ENCODE data around the gene GRID1.

Gene GRID1

DNA sequence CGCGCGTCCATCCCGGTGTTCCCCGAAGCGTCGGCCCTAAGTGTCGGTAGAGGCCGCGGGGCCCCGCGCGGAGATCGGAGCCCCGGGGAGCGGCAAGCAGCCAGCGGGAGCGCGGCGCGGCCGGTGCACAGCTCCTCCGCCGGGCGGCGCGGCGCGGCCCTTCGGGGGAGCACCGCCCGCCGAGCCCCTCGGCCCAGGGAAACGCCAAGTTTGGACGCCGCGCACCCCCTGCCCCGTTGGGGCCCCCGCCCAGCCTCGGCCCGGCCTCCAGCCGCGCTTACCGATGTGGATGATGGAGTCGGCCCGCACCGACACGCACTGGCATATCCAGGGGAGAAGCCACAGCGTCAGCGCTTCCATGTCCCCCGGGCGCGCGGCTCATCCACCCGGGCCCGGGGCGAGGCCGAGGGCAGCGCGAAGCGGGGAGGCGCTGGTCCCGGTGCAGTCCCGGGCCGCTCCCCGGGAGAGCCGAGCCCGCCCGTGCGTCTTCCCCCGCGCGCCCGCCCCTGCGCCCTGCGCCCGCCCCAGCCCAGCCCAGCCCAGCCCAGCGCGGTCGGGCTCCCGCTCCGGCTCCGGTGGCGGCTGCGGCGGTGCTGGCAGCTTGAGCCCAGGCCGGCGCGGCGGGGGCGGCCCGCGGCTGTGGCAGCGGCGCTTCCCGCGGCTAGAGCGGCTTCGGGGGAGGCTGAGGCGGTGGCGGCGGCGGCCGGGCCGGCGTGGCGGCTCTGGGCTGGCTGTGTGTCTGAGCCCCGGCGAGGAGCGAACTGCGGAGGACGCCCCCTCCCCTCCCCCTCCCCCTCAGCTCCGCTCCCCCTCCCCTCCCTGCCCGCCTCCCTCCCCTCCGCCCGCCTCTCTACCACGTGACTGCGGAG is at the start of gene GRID1:
Gene GRID1, minus strand, starts transcription at position 763 of the 869 bp plus-strand sequence.
- DNase-seq, result no peak

DNA sequence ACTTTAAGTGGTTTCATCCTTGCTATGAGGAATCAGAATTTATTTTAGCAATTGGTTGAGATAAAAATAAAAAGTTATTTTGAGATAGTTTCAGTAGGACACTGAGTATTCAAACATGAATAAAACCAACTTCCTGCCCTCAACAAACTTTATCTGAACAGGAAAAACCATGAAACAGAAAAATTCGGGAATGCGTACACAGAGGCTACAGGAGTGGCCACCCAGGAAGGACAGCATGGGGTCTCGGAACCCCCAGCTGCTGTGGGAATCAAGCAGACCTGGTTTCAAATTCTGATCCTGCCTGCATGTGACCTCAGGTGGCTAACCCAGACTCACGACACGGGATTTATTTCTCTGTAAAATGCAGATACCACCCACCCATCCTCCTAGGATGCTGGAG is 49.0 kb upstream of the GRID1 start:
- DNase-seq, result no peak

DNA sequence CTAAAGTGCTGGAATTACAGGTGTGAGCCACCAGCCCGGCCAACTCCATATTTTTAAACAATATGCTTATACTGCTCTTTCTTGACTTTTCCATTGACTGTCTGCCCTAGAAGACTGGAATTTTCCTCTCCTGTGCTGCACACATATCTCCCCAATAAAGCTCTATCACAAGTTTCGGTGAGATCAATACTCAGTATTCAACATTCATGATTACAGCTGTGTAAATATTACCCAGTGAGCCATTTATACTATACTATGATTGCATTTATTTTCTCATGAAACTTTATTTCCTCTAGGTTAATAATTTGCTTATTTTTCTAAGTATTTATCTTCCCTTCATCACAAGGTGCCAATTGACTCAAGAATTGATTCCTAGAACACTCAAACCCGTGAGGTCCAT is 48.5 kb upstream of the GRID1 start:
- DNase-seq, result no peak

DNA sequence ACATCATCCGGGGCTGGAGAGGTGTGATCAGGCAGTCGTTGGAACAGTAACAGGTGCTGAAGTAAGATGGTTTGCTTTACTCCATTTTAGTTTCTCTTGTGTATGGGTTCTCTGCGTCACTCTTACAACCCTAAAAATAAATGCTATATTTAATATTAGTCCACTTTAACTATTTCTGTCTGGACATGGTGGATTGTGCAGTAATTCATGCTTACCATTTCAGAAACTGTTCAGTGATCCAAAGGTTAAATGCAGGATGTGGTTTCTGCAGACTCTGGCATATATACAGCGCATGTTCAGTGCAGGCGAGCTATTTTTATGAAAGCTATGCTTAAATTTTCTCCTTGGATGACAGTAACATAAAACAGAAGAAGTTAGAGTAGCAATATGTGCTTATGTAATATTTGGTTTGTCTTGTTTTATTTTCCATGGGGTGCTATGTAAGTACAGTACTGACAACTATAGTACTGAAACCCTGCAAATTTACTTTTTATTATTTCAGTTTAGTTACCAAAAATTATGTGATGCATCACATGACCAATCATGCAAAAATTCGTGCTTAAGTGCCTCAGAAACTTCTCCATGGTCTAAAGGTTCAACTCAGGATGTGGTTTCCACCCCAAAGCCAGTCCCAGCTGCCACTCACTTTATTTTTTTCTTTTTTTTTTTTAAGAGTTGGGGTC is 46.6 kb upstream of the GRID1 start:
- no peak for DNase-seq

DNA sequence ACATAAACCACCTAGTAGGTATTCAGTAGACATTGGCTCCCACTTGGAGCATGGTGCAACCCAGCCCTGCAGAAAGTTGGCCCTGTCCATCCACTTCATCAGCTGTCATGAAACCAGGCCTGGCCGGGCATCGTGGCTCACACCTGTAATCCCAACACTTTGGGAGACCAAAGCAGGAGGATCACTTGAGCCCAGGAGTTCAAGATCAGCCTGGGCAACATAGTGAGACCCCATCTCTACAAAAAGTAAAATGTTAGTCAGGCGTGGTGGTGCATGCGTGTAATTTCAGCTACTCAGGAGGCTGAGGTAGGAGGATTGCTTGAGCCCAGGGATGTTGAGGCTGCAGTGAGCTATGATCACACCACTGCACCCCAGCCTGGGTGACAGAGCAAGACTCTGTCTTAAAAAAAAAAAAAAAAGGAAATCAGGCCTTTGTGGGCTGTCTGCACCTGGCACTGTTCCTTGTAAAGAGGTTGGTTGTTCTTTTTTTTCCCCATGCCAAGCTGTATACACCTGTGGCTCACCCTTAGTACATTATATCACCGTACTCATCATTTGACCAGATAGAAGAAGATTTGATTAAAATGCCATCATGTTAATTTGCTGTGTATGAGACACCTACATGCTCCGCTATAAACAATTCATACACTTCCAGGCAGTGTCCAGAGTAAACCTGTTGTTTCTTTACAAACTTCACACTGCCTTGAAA is 45.4 kb upstream of the GRID1 start:
- DNase-seq, result no peak

DNA sequence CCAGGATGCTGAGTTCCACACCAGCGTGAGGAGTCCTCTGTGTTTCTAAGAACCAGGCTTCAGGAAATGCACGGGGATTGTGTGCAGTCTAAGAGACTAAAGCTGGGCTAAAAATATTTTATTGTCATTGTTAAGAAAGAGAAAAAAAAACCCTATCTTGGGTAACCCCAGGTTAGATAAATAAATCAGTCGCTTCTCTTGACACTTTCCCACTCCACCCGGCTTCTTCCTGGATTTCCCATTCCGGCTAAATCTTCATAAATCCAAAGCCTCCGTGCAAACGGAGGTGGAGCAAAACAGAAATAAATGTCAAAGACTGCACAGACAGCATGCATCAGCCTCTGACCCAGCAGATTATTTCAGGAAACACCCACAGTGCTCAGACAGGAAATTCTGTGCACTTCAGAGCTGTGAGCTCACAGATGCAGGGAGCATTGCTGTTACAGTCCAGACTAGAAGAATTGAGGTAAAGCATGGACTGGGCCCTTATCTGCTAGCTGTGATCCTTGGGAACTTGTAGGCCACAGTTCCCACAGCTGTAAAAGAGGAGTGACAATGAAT is 44.8 kb upstream of the GRID1 start:
- DNase-seq, result no peak

DNA sequence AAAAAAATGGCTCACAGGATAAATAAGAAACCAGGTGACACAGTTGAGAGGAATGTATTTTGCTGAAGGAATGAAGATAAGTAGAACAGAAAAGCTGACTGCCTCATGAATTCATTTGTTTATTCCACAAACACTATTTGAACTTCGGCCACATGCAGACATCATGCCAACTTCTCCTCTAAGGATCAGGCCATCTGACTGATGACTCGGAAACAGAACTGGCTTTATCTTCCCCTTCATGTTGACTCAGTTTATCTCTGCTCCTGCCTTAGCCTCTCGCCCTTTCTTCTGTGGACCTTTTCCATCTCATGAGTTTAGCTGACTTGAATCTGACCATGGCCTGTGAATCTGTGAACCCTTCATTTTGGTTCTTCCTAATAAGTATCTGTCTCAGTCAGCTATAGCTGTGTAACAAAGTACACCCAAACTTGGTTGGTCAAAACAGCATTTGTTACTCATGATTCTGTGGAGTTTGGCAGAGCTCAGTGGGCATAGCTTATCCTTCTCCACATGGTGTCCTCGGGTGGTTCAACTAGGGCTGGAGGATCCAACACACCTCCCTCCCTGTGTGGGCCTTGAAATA is 44.0 kb upstream of the GRID1 start:
- DNase-seq, result no peak

DNA sequence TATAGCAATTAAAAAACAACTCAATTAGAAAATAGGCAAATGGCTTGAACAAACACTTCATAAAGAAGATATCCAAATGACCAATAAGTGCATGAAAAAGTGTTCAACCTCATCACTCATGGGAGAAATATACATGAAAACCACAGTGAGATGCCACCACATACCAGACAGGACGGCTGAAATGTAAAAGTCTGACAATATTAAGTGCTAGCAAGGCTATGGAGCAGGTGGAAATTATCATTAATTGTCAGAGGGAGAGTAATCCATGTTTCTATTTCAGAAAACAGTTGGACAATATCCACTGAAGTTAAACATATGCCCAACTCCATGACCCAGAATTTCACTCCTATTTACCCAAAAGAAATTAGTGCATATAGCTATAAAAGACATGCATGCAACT is 42.6 kb upstream of the GRID1 start:
- no peak for DNase-seq

DNA sequence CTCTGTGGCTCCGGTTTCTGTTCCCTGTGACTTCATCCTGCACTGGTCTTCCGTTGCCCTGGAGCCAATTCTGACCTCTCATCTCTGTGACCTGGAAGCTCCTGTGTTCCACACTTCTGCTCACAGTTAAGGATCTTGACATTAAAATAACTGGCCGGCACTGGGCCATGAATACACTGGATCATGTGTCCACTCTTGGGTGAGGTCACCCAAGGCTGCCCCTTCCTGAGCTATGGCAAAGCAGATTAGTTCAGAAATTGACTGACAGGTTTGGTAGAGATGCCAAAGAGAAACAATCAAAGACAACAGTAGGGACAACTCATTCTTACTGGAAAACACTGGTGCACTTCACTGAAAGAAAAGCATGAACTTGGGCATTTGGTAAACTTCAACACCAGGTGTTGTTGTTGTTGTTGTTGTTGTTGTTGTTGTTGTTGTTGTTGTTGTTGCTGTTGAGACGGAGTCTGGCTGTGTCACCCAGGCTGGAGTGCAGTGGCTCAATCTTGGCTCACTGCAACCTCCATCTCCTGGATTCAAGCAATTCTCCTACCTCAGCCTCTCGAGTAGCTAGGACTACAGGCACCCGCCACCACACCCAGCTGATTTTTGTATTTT is 36.7 kb upstream of the GRID1 start:
- DNase-seq, result no peak

DNA sequence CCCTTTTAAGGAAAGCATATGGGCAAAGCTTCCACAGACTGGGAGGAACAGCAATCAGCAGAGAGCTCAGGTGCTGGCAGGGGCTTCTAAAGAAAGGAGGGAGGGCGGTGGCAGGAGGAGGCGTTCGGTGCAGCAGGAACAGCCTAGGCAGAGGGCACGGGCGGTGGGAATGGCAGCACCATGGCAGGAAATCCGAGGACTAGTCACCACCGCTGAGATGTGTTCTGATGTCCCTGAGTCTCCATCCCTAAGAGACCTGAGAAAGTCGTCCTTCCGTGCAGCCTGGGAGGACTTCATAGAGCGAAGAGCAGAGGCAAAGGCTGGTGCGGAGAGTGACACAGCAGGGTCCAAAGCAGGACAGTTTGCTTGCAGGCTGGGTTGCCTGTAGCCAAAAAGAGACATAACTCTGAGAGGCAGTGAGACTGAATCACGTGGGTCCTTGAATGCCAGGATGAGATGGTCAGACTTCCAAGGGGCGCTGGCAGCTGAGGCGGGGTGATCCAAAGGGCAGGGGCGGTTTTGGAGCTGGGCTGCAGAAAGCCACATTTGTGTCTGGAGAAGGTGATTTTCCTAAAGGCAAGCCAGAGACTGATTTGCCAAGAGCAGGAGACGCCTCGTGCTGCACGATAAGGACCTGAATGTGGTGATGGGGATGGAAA is 35.8 kb upstream of the GRID1 start:
- DNase-seq, result no peak

DNA sequence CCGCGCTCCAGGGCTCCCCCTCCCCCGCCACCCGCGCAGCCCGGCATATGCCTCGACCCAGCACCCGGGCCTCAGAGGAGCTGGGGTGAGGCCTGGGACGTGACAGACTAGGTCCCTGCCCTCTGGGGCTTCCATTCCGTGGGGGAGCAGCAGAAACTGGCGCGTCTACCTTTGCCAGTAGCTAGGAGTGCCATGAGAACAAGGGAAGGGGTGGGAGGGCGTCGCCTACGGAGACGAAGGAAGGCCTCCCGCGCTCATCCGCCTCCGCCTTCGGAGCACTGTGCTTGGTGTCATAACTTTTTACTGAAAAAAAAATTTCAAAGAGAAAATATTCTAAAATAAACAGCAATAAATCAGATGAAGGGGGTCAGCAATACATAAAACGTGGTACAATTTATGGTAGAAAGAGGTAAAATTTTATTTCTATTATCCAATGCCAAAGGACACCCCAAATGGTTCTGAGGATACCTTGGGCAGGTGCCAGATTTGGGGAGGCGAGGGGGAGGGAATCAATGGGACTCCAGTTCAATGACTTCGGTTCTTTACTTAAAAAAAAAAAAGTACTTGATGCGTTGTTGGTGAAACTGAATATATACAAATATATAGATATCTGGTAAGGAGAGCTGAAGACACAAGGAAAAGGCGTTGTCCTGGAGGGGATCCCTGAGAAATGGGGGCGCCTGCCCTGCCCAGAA is 35.1 kb upstream of the GRID1 start:
- no peak for DNase-seq

DNA sequence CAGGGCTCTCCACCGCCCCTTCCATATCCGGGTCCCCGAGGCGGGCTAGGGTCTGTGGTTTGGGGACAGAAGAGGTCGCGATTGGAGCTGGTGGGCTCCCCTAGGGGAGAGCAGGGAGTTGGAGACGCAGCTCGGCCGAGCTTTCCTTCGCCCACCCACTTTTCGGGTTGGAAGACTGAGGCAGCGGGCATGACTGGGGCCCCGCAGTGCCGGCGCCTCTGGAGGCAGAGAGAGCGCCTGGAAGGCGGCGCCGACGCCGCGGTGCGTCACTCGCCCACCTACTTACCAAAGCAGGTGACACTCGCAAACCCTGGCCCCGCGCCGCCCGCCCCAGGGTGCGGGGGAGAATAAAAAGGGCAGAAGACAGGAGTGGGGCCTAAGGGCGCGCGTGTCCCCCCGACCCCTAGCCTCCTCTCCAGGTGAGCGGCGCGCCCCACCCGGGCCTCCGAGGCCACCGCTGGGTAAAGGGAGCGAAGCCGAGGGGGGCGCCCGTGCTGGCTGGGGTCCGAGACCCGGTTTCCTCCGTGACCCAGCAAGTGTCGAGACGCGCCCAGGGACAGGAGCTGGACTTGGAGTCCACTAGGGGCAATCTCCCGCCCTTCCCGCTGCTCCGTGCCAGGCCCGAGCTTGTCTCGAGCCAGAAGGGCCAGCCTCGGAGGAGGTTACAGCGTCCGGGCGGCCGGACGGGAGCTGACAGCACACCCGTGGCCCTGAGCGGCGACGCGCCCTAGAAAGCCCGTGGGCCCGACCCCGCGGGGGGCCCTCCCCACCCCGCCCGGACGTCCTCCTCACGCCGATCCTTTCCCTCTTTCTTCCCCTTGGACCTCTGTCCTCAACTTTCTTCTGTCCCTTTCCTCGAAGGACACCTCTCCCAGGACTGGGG is 34.4 kb upstream of the GRID1 start:
- DNase-seq, result peak; percentile 65

DNA sequence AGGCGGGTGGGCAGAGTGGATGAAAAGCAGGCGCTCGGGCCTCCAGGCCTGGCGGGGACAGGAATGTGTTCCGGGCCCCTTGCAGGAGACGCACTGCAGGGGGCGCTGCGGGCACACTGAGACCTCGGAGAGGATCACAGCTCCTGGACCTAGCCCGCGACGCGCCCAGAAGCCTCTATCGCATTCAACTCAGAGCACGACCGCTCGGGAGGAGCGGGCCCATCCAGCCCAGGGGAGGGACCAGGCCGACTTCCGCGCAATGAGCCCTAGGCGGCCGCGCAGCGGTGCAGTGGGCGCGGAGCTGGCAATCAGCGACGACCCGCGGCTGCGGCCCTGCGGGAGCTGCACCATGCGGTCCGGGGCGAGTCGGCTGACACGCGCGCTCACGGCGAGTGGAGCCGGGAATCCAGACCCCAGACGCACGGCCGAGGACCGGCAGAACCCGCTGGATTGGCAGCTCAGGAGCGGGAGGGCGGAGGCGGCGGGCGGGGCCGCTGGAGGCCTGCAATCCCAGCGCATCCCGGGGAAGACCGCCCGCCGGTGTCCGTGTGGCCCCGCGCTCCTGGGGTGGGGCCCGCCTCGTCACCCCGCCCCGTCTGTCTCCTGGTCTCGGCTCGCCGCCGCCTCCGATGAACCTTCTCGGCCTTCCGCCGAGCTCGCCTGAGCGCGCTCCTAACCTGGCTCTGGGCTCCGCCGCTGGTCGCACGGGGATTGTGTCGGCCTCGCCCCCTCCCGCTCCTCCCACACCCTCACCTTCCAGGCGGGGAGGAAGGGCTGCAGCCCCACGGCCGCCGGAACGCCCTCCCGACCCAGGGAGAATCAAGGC is 33.5 kb upstream of the GRID1 start:
- peak; percentile 89 for DNase-seq

DNA sequence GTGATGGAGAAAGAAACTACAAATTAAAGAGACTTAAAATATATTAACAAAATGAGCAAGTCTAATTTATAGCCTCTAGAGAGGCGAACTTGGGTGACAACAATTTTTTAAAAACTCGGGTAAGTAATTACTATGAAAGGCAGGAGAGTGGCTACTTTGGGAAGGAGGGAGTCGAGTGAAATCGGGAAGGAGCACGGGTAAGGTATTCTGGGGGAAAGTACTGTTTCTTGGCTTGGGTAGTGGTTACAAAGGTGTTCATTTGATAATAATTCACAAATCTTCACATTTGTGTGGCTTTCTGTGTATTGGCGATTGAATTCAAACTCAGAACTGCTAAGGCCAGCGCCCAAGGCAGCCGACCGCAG is 32.9 kb upstream of the GRID1 start:
- DNase-seq, result no peak

DNA sequence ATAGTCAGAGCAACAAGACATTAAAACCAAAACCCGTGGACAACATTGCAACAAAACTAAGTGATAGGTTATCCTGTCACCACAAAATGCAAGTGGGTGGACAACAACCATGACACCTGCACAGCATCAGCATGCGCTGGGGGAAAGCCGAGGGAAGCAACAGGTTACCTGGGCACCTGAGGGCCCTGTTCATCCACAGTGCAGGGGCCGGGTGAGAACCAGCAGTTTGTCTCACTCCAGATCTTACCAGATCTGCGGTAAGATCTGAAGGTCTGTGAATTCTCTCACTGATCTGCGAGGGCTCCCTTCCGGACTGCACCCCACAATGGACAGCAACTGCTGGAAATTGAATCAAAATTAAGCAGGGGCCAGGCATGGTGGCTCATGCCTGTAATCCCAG is 30.5 kb upstream of the GRID1 start:
- DNase-seq, result no peak

DNA sequence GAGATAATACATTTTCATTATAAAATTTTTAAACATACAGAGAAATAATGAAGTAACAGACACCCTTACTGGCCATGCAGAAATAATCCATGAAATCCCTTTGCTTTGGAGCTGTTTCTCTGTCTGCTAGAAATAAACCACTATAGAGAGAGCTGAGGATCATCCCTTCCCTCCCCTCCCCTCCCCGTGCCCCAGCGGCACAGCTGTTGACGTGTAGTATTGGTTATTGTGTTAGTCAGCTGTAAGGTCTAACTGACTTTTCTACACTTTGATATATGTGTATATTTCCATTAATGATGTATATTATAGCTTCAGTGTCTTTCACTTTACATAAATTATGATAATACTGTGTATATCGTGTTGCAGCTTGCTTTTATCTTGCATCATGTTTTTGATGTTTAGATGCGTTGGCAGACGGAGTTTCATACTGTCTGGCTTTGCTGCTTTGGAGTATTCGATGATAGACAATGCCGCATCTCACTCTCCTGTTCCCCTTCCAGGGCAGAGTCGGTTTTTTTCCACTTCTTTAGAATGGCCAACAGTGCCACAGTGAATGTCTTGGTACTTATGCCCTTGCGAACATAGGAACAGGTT is 27.4 kb upstream of the GRID1 start:
- no peak for DNase-seq

DNA sequence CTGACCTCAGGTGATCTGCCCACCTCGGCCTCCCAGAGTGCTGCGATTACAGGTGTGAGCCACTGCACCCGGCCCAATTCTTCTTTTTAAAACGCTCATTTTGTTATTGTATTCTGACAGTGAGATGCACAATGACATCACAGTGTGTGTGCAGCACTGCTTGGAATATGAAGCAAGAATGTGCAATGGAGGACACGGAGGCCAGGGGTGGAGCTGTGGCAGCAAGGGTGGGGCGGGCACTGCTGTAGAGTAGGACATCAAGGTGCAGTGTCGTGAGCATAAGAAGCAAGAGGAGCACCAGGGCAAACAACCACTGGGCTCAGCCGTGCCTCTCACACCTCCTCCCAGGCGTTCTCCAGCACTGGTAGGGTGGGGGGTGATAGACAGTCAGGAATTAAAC is 26.8 kb upstream of the GRID1 start:
- no peak for DNase-seq

DNA sequence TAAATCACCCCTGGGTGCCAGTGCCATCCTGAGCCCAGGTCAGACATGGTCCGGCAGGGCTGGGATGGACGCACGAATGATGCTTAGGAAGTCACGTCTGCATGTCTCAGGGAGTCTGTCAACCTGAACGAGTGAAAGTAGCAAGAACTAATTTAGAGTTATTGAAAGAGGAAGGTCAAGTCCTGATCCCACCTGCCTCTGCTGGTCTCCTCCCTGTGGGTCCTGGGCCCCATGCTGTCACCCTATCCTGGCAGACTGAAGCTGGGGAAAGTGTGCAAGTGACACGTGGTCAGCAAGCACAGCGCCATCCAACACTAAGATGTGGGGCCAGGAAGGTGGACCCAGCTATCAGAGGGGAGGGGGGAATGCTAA is 26.1 kb upstream of the GRID1 start:
- DNase-seq, result no peak
